Left ventricle myocardium inferior (tissue), 1 donor: ENCODE measurements around the gene MTCL1. TPM values are rescaled to one million over a fixed set of nuclear protein-coding genes. Genes with fewer than 3 reads are reported as not detected.

Source experiments
- DNase-seq: peaks from one replicate; pipeline ENCODE4 v3.0.0-alpha.2; 2020
- H3K27ac ChIP-seq: fragments of 200-600 bp; replicated peaks from 2 replicates; pipeline ENCODE4 v1.8.0; 2021
- H3K27me3 ChIP-seq: fragments of 200-600 bp; 2 replicates; pipeline ENCODE4 v1.8.0; 2021; ENCODE audit warnings: low read depth
- H3K36me3 ChIP-seq: fragments of 200-600 bp; 2 replicates; pipeline ENCODE4 v1.8.0; 2021
- H3K4me1 ChIP-seq: fragments of 200-600 bp; 2 replicates; pipeline ENCODE4 v1.8.0; 2021
- H3K4me3 ChIP-seq: fragments of 200-600 bp; 2 replicates; pipeline ENCODE4 v1.8.0; 2021; ENCODE audit warnings: mild to moderate bottlenecking, moderate library complexity
- H3K9me3 ChIP-seq: fragments of 200-600 bp; replicated peaks from 2 replicates; pipeline ENCODE4 v1.8.0; 2021
- intact Hi-C: fragments of 100-400 bp; cut with micrococcal nuclease; formaldehyde crosslinking; loops from one replicate; pipeline ENCODE4 v1.11.0; 2022
- total RNA-seq: library from RNA; stranded (reverse); fragmentation: NEBNext Ultra II Directional; extraction: Animal tissue kit (Norgen Biotek cat#: 25700); gene quantifications from one replicate; pipeline ENCODE4 v1.2.1, GENCODE V29; 2021
- TF ChIP-seq, protein P1 (sequence below): fragments of 200-600 bp; IDR thresholded peaks from 2 replicates; pipeline ENCODE4 v1.8.0; 2021; ENCODE audit warnings: antibody characterized with exemption, mild to moderate bottlenecking, borderline replicate concordance
- donor health status: DM: no; HTN: yes; CAD: no; lungs with severe emphysema.

Gene MTCL1
- total RNA-seq, 1 donor from 2014 or later = 9.1 TPM

DNA sequence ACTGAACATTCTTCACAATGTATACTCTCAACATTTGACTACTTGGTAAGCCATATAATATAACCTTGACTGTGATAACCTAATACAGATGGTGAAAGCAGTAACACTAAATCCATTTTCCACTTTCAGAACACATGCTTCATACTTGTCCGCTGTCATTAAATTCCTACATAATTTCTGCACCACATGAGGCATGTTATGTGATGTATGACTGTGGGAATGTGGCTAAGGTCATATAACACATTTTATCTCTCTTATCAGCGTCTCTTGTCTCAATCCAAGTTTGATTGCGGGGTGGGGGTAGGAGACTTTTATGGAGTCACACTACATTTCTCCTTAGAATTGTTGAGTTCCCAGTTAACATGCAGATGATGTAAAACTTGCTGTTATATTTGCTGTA is 110.9 kb downstream of the MTCL1 start:
- Histone ChIP-seq H3K36me3 (peaks cover 6% of the 10 kb centered on the region), H3K27me3 (no peaks in the 10 kb centered on the region), H3K27ac (peak overlapping the region; percentile 54), H3K4me1 (peaks cover 17% of the 10 kb centered on the region), H3K9me3 (no peaks in the 10 kb centered on the region), H3K4me3 (no peak overlapping the region)
- DNase-seq = no peak
- TF ChIP-seq, protein P1, sequence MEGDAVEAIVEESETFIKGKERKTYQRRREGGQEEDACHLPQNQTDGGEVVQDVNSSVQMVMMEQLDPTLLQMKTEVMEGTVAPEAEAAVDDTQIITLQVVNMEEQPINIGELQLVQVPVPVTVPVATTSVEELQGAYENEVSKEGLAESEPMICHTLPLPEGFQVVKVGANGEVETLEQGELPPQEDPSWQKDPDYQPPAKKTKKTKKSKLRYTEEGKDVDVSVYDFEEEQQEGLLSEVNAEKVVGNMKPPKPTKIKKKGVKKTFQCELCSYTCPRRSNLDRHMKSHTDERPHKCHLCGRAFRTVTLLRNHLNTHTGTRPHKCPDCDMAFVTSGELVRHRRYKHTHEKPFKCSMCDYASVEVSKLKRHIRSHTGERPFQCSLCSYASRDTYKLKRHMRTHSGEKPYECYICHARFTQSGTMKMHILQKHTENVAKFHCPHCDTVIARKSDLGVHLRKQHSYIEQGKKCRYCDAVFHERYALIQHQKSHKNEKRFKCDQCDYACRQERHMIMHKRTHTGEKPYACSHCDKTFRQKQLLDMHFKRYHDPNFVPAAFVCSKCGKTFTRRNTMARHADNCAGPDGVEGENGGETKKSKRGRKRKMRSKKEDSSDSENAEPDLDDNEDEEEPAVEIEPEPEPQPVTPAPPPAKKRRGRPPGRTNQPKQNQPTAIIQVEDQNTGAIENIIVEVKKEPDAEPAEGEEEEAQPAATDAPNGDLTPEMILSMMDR = no peak
- intact Hi-C loops = no loop called here

DNA sequence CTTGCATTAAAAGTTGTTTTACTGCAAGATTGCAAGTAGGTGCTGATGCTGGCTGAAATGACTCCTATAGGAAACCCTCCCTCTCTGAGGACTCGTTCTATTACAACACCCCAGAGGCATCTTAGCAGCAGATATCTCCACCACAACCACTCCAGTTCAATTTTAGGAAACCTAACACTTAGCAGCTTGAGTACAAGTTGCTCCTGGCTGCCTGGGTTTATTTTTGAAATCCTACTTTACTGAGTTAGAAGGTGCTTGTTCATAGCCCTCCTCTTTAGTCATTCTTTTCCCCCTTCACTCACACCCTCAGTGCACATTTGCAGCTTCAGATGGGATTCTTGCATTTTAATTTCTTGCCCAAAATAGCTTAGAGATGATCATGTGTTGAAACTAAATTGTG is 111.5 kb downstream of the MTCL1 start:
- H3K4me1 ChIP-seq = peaks cover 17% of the 10 kb centered on the region
- H3K36me3 ChIP-seq = peaks cover 6% of the 10 kb centered on the region

DNA sequence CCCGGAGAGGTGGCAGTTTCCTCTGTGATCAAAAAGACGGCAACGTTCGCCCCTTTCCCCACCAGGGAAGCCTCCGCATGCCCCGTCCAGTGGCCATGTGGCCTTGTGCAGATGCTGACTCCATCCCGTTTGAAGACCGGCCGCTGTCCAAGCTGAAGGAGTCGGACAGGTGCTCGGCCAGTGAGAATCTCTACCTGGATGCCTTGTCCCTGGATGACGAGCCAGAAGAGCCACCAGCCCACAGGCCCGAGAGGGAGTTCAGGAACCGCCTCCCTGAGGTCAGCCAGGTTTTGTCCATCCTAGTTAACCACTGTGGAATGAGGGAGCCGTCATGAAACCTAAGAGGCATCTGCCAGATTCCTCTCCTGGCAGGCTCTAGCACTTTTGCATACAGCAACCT is 113.6 kb downstream of the MTCL1 start:
- intact Hi-C loops = no loop called here
- Histone ChIP-seq H3K9me3 (no peaks in the 10 kb centered on the region), H3K27ac (no peak overlapping the region), H3K4me3 (no peak overlapping the region), H3K27me3 (no peaks in the 10 kb centered on the region), H3K36me3 (peaks cover 6% of the 10 kb centered on the region), H3K4me1 (peaks cover 27% of the 10 kb centered on the region)
- TF ChIP-seq, protein P1 = no peak
- no peak for DNase-seq

More for the DNA sequence above, 111.5 kb downstream of the MTCL1 start:
- no peak for DNase-seq
- TF ChIP-seq, protein P1 = no peak
- intact Hi-C loops = no loop called here
- Histone ChIP-seq H3K4me3 (no peak overlapping the region), H3K9me3 (no peaks in the 10 kb centered on the region), H3K27ac (peak overlapping the region; percentile 54), H3K27me3 (no peaks in the 10 kb centered on the region)

DNA sequence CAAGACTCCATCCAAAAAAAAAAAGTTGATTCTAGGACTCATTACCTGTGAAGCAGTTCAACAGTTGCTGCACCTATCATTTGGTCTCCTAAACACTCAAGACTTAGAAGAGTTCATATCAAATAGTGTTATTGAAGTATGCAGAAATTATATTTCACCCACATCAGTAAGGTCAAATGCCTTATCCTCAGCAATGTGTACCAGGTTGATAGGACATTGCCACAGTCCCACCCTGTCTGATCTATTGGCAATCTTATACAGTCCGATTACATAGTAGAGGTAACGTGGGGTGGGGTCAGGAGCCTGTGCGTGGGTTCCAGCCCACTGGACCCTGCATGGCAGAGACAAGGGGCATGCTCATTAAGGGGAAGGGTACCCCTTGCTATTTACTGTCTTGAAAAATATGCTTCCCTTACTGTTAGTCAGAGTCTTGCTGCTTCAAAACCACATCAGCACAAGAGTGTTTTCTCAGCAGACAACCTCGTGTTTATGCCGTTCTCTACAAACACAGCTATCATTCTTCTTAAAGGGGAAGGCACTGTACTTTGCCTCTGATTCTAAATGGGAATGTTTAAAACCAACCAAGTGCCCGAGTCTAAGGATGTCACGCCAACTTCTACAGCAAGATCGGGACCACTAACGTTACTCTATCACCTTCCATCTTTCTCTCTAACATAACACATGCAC is 115.2 kb downstream of the MTCL1 start:
- DNase-seq = no peak
- no peaks in the 10 kb centered on the region for H3K9me3 ChIP-seq
- no peaks in the 10 kb centered on the region for H3K27me3 ChIP-seq
- H3K4me1 ChIP-seq = peaks cover 28% of the 10 kb centered on the region
- peaks cover 6% of the 10 kb centered on the region for H3K36me3 ChIP-seq
- TF ChIP-seq, protein P1 = no peak
- no peak overlapping the region for H3K4me3 ChIP-seq
- H3K27ac ChIP-seq = no peak overlapping the region
- intact Hi-C loops = no loop called here

DNA sequence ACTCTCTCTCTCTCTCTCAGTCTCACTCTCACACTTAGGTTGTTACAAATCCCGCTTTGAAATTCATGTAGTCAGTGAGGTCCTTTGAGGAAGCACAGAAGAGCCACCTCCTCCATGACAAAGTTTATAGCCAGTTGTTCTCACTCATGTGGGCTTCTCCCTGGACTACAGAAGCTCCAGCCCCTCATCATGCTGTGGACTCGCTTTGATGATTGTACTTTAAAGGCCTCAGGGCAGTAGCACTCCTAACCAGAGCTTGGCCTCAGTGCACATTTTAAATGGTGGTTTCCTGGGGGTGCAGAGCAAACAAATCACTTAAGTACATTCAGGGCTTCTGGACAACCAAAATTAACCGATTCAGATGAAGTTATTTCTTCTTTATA is 115.7 kb downstream of the MTCL1 start:
- DNase-seq = no peak
- peaks cover 6% of the 10 kb centered on the region for H3K36me3 ChIP-seq
- no peaks in the 10 kb centered on the region for H3K27me3 ChIP-seq
- peaks cover 27% of the 10 kb centered on the region for H3K4me1 ChIP-seq
- no peak overlapping the region for H3K27ac ChIP-seq
- intact Hi-C loops = no loop called here
- H3K9me3 ChIP-seq = no peaks in the 10 kb centered on the region
- no peak overlapping the region for H3K4me3 ChIP-seq
- TF ChIP-seq, protein P1 = no peak
